ENCODE results near the gene PDSS2.
A peak's percentile ranks its signal among the peaks of the same experiment; 100 is the strongest.
"Not testable (repeated sequence)": the region's sequence is repeated elsewhere in the genome, so short reads cannot be mapped to it uniquely, and the experiment has no call there.

The PDSS2 gene

GRCh38 chr6:107144666-107145065, 314.7 kb downstream of the PDSS2 start:
- DNase-seq = no peak

DNA sequence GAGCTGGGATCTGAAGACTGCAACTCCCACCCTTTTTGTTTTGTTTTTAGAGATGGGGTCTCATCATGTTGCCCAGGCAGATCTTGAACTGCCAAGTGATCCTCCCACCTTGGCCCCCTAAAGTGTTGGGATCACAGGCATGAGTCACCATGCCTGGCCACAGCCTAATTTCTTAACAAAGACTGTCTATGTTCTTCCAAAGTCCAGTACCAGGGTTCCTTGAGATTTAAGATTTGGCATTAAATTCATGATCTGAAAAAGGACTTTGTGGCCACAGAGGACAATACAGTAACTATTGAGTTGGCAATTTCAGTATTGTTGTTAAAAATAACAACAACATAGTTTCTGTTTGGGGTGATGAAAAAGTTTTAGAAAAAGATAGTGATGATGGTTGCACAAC, 315.4 kb downstream of the PDSS2 start:
- DNase-seq = no peak

- no peak for DNase-seq
These were observed 318.8 kb downstream of the PDSS2 start for GRCh38 chr6:107140581-107140980.

DNA sequence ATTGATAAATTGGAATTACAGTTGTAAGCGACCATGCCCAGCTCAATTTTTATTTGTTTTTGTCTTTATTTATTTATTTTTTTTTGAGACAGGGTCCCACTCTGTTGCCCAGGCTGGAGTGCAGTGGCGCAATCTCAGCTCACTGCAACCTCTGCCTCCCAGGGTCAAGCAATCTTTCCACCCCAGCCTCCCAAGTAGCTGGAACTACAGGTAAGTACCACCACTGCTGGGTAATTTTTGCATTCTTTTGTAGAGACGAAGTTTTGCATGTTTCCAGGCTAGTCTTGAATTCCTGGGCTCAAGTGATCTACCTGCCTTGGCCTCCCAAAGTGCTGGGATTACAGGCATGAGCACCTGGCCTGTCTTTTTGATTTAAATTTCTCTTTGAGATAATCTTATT, 323.0 kb downstream of the PDSS2 start:
- DNase-seq = not testable (repeated sequence)

DNA sequence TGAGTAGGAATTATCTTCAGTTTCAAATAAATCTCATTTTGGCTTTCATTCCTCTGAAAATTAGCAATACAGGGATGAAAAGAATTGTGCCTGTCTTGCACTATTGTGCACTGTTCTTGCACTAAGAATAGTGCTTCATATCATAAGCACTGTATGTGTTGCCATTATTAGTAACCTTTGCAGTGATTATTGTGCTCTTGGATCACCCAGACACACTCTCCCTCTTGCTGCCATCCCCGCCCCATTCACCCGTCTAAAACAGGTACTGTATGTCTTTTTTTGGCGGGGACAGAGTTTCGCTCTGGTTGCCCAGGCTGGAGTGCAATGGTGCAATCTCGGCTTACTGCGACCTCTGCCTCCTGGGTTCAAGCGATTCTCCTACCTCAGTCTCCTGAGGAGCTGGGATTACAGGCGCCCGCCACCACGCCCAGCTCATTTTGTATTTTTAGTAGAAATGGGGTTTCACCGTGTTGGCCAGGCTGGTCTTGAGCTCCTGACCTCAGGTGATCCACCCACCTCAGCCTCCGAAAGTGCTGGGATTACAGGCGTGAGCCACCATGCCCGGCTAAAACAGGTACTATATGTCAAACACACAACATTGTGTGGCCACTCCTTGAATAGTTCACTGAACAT, 324.2 kb downstream of the PDSS2 start:
- DNase-seq = not testable (repeated sequence)

GRCh38 chr6:107132330-107132954, 326.9 kb downstream of the PDSS2 start:
- DNase-seq = peak; percentile 24

GRCh38 chr6:107129370-107129925, 329.9 kb downstream of the PDSS2 start:
- DNase-seq = no peak

- DNase-seq = no peak
These were observed 330.8 kb downstream of the PDSS2 start for GRCh38 chr6:107128577-107128976.

DNA sequence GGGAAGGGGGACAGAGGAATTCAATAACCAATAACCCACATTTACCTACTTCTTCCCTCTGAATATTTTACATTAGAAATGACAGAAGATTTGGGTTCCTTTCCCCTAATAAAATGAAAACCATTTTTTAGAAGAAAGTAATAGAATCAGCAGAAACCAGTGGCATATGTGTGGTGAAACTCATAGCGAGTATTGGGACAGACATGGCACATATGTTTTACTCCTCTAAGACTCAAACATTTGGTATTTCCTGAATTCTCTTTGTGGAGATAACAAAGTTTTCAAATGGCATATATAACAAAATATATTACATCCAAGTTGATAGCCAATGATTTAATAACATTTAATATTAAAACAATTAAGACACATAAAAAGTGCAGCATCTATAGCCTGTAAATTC, 331.2 kb downstream of the PDSS2 start:
- no peak for DNase-seq

DNA sequence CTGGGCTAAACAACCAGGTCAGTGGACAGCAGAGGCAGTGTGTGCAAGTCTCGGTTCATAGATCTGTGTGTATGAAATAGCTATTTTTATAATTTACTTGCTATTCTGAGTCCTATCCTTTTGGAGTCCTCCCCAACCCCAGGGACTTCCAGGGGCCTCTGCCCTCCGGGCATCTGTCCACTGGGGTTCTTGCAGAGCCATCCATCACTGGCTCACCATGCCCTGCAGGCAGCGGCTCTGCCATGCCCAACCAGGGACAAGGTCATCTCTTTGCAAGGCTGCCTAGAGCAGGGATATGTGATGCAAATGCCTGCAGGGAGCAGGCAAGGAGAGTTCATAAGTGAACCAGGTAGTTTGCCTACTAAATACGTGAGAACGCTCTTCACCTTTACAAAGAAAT, 333.6 kb downstream of the PDSS2 start:
- no peak for DNase-seq

DNA sequence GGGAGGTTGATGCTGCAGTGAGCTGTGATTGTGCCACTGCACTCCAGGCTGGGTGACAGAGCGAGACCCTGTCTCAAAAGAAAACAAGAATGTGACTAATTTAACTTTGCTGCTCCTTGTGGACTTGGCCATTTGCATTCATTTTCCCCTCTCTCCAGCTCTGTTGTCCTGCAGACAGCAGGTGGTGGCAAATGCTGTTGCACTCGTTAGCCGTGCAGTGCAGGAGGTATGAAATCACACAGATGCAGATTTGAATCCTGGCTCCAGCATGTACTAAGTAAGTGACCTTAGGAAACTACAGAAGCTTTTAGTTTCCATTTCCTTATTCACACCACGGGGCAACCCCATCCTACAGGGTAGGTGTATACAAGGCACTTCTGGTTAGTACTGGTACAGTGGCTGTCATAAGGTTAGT, 334.4 kb downstream of the PDSS2 start:
- DNase-seq = no peak

DNA sequence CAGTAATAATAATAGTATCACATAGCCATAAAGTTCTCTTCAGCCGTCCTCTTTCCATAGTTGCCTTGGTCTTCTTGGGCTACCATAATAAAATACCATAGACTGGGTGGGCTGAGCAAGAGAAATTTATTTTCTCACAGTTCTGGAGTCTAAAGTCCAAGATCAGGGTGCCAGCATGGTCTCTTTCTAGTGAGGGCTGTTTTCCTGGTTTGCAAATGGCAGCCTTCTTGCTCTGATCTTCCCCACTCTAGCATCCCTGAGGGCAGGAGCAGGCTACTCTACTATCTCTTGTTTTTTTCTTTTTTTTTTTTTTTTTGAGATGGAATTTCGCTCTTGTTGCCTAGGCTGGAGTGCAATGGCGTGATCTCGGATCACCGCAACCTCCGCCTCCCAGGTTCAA, 335.9 kb downstream of the PDSS2 start:
- DNase-seq = no peak

DNA sequence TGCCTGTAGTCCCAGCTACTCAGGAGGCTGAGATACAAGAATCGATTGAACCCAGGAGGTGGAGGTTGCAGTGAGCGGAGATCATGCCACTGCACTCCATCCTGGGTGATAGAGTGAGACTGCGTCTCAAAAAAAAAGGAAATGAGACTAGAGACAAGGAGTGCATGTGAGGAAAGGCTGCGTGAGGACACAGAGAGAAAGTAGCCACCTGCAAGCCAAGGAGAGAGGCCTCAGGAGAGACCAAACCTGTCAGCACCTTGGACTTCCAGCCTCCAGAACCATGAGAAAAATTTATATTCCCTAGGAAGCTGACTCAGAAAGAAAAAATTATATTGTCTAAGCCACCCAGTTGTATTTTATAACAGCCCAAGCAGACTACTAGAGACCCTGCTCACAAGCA, 336.6 kb downstream of the PDSS2 start:
- no peak for DNase-seq

DNA sequence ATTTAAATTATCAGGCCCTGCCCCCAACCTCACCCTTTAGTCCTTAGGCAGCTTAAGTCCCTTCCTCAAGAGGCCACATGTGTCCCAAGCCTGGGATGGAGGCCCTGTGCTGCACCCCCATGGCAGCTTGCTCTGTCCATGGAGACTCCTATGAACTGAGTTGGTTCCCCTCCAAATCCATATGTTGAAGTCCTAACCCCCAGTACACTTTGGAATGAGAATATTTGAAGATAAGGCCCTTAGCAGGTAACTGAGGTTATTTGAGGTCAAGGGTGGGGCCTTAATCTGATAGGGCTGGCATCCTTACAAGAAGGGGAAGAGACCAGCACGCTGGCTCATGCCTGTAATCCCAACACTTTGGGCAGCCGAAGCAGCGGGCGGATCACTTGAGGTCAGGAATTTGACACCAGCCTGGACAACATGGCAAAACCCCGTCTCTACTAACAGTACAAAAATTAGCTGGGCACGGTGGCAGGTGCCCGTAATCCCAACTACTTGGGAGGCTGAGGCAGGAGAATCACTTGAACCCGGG, 337.3 kb downstream of the PDSS2 start:
- DNase-seq = no peak

DNA sequence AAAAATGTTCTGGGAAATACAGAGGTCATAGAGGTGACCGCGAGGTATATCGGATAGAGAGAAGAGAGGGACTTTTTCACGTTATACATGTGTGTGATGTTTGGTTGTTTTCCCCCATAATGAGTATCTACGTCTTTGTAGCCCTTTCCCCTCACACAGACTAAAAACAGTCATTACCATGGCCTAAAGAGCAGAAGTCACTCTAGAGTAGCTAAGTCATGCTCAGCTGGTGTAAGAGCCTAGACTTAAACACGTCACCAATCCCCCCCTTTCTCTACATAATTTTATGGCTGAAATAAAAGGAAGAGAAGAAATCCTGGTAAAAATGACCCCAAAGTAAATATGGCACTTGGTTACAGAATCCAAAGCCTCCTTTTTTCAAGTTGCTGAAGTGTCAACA, 338.1 kb downstream of the PDSS2 start:
- DNase-seq = no peak

DNA sequence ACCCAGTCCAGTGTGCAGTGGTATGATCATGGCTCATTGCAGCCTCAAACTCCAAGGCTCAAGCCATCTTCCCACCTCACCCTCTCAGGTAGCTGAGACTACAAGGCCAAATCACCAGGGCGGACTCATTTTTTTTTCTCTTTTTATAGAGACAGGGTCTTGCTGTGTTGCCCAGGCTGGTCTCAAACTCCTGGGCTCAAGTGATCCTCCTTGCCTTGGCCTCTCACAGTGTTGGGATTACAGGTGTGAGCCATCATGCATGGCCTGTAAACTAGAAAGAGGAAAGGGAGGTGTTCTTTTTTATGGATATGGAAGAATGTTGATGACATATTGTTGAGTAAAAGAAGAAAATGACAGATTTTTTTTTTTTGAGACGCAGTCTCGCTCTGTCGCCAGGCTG, 339.0 kb downstream of the PDSS2 start:
- DNase-seq = no peak

DNA sequence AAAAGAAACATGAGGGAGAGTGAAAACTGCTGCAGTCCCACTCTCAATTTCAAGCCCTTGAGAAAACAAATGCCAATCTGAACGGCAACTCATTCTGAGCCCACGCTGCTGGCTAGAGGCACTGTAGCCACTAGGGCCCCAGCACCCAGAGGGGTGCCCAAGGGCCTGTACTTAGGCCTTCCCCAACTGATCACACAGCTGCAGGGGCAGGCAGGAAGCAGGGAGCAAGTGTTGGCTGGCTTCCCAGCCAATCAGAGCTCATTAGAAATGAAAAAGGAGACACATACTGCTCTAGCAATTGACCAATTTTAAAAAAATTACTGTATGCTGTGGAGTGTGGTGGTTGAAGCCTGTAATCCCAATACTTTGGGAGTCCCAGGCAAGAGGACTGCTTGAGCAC, 340.4 kb downstream of the PDSS2 start:
- DNase-seq = no peak

GRCh38 chr6:107118540-107118939, 340.8 kb downstream of the PDSS2 start:
- not testable (repeated sequence) for DNase-seq

DNA sequence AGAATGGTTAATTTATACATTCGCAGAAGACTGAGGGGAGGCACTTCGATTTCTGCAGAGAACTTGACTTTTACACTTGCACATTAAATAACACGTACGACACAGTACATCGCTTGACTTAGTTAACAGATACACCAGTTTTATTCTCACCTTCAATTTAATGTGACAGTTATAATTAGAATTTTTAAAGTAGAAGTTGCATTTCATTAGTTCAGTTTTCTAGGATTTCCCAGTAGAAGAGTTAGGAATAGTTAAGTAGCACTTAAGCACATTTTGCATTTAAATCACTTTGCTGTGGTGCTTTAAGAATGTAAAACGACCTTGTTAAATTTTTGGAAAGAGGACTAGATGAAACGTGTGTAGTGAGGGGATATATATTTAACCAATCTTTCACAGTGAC, 342.4 kb downstream of the PDSS2 start:
- DNase-seq = no peak

GRCh38 chr6:107116328-107116892, 343.0 kb downstream of the PDSS2 start:
- peak; percentile 25 for DNase-seq

GRCh38 chr6:107115695-107116327, 343.6 kb downstream of the PDSS2 start:
- DNase-seq = peak; percentile 31

DNA sequence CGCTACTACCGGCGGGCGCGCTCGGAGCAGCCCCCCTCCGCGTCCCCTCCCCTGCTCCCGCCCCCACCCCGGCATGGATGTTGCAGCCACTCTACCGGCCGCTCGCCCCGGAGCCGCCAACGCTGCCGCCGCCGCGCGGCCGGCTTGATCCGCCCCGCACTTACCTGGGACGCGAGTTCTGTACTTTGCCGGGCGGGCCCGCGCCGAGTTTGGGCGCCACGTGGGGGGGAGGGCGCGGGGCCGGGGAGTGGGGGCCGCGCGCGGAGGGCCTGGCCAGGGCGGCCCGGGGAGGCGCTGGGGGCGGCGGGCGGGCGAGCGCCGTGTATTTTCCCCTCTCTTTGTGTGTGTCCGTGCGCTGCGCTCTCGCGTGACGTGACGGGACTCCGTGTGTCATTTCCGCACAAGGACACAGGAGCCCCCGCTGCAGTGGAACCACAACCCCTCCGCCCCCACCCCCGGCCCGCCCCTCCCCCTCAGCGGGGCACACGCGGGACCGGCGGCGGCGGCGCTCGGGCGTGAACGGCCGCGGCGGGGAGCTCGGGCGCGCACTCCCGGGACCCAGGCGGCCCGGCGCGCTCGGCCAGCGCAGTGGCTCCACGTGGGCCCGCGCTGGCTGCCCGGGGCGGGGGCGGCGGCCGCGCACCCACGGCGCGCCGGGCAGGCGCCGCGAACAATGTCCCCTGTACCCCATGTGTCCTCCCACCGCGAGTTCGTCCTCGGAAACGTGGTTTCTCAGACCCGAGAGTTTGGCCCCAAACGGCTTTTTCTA, 344.3 kb downstream of the PDSS2 start, which contains the start of gene BEND3:
Gene BEND3 (minus strand): TSS at position 590 of the 769 bp plus-strand sequence. CDS start 16,230 bp downstream, outside the sequence.
- DNase-seq = no peak
